B cell (primary cell): ENCODE data around the gene FAM53A. TPM values are rescaled to one million over a fixed set of nuclear protein-coding genes. Genes with fewer than 3 reads are reported as not detected.
"Not testable (repeated sequence)": the region's sequence is repeated elsewhere in the genome, so short reads cannot be mapped to it uniquely, and the experiment has no call there.

ENCODE experiments used
- ATAC-seq: fragments of 200-7000 bp; cut with Tn5 transposase; one replicate; pipeline ENCODE4 v1.10.0; 2021; ENCODE audit warnings: low read depth, mild to moderate bottlenecking, moderate number of reproducible peaks, moderate library complexity
- CTCF ChIA-PET: fragments of 350-600 bp; sonication (Branson Sonifier 250); formaldehyde crosslinking; loops from one replicate; lab custom pipeline; 2021; ENCODE audit warnings: antibody characterized with exemption, inconsistent platforms; lab: Charles Lee
- POLR2A ChIA-PET: fragments of 350-600 bp; sonication (Branson Sonifier 250); formaldehyde crosslinking; loops from one replicate; lab custom pipeline; 2021; ENCODE audit warnings: antibody characterized with exemption; lab: Charles Lee
- DNase-seq: peaks from one replicate; pipeline ENCODE4 v3.0.0; 2013
- H2AFZ ChIP-seq: 2 replicates; pipeline ENCODE4 v1.6.1; 2012; ENCODE audit warnings: mild to moderate bottlenecking, low read depth, low read length; ENCODE audit not compliant: insufficient read depth, poor library complexity, severe bottlenecking
- H3K27ac ChIP-seq, 2 donors: 1 replicate in 1 of 2; 2 replicates in 1 of 2; pipeline ENCODE4 v1.5.1; 2012 to 2013; ENCODE audit warnings: low read length in 2 of 2, mild to moderate bottlenecking in 2 of 2, moderate library complexity in 1 of 2
- H3K27me3 ChIP-seq, 4 experiments: fragments of 200-600 bp in 1 of 4; sonication (generic) in 1 of 4; replicated peaks in 1 of 4; 1 replicate in 2 of 4; 2 replicates in 2 of 4; pipeline versions ENCODE4 v1.6.1 to v1.7.0; 2013 to 2016; ENCODE audit warnings: low read length in 3 of 4, mild to moderate bottlenecking in 2 of 4, mixed read lengths in 1 of 4, moderate library complexity in 1 of 4; ENCODE audit not compliant: insufficient read depth in 4 of 4, control insufficient read depth in 3 of 4; ENCODE audit errors: control extremely low read depth in 1 of 4
- H3K36me3 ChIP-seq, 2 experiments: replicated peaks in 1 of 2; 1 replicate in 1 of 2; 2 replicates in 1 of 2; pipeline versions ENCODE4 v1.6.1 to v1.7.1; 2013; ENCODE audit warnings: low read length in 1 of 2; ENCODE audit not compliant: insufficient read depth in 2 of 2, control insufficient read depth in 1 of 2; ENCODE audit errors: control extremely low read depth in 1 of 2, extremely low read depth in 1 of 2
- H3K4me1 ChIP-seq, 2 donors: fragments of 200-600 bp in 1 of 2; sonication (generic) in 1 of 2; 1 replicate in 1 of 2; 2 replicates in 1 of 2; pipeline versions ENCODE4 v1.5.1 to v1.6.1; 2013 to 2017; ENCODE audit warnings: low read length in 2 of 2; ENCODE audit not compliant: control insufficient read depth in 2 of 2, insufficient read depth in 2 of 2
- H3K4me2 ChIP-seq: replicated peaks from 2 replicates; pipeline ENCODE3; 2012; ENCODE audit warnings: mild to moderate bottlenecking, low read depth, low read length; ENCODE audit not compliant: poor library complexity, severe bottlenecking
- H3K4me3 ChIP-seq, 5 experiments: fragments of 200-600 bp in 1 of 5; sonication (generic) in 1 of 5; 1 replicate in 3 of 5; 2 replicates in 2 of 5; pipeline versions ENCODE4 v1.5.1 to v1.7.0; 2011 to 2016; ENCODE audit warnings: low read length in 4 of 5, mild to moderate bottlenecking in 4 of 5, low read depth in 2 of 5, control low read depth in 1 of 5, moderate library complexity in 1 of 5; ENCODE audit not compliant: insufficient read depth in 1 of 5; ENCODE audit errors: control extremely low read depth in 1 of 5, extremely low read depth in 1 of 5
- H3K79me2 ChIP-seq: fragments of 200-600 bp; sonication (generic); one replicate; pipeline ENCODE4 v1.6.0; 2016; ENCODE audit warnings: low read length; ENCODE audit not compliant: control insufficient read depth, insufficient read depth
- H3K9ac ChIP-seq: fragments of 200-600 bp; sonication (generic); 2 replicates; pipeline ENCODE4 v1.6.1; 2017; ENCODE audit warnings: mild to moderate bottlenecking, low read length, moderate library complexity
- H3K9me3 ChIP-seq, 3 donors: one replicate each; pipeline versions ENCODE4 v1.6.1 to v1.7.1; 2013; ENCODE audit warnings: low read length in 2 of 3; ENCODE audit not compliant: control insufficient read depth in 2 of 3, insufficient read depth in 1 of 3; ENCODE audit errors: control extremely low read depth in 1 of 3
- H4K20me1 ChIP-seq: 2 replicates; pipeline ENCODE4 v1.6.0; 2012; ENCODE audit warnings: mild to moderate bottlenecking, low read length; ENCODE audit not compliant: insufficient read depth, control insufficient read depth, poor library complexity, severe bottlenecking
- H3K27ac Mint-ChIP-seq: one replicate; pipeline ENCODE4 v1.8.0; 2021; ENCODE audit warnings: mixed read lengths
- H3K27me3 Mint-ChIP-seq: one replicate; pipeline ENCODE4 v1.8.0; 2021; ENCODE audit warnings: mixed read lengths
- H3K4me1 Mint-ChIP-seq: one replicate; pipeline ENCODE4 v1.8.0; 2021; ENCODE audit warnings: mixed read lengths
- H3K4me3 Mint-ChIP-seq: one replicate; pipeline ENCODE4 v1.8.0; 2021; ENCODE audit warnings: mixed read lengths
- H3K9me3 Mint-ChIP-seq: one replicate; pipeline ENCODE4 v1.8.0; 2022; ENCODE audit warnings: mixed read lengths; ENCODE audit not compliant: insufficient read depth
- EZH2 ChIP-seq: IDR thresholded peaks from 2 replicates; pipeline ENCODE4 v1.6.1; 2012; ENCODE audit warnings: borderline replicate concordance, low read depth, mild to moderate bottlenecking, moderate library complexity, low read length; ENCODE audit not compliant: insufficient read depth, poor library complexity, severe bottlenecking
- whole genome bisulfite sequencing: methylation state at CpG from one replicate; pipeline ENCODE4 v1.1.5; 2013; ENCODE audit warnings: missing lambda C conversion rate; ENCODE audit not compliant: insufficient coverage; 5-methylcytosine and 5-hydroxymethylcytosine counted together
- intact Hi-C: fragments of 100-400 bp; cut with micrococcal nuclease; formaldehyde crosslinking; loops from one replicate; pipeline ENCODE4 v1.10.0; 2022
- polyA plus RNA-seq: library from polyadenylated mRNA; depleted of rRNA; stranded (reverse); fragments of >200 nt; gene quantifications from 2 replicates; pipeline ENCODE4 v1.2.3, GENCODE V29; 2012
- total RNA-seq, 2 donors: library from RNA; stranded (reverse); fragments of 120-200 nt in 1 of 2; gene quantifications; 1 replicate in 1 of 2; 2 replicates in 1 of 2; pipeline versions ENCODE4 v1.2.3 to v1.2.4, GENCODE V29; 2013 to 2022
- TF ChIP-seq, protein P1 (sequence below): fragments of 200-600 bp; IDR thresholded peaks from one replicate; pipeline ENCODE4 v1.8.0; 2022; ENCODE audit warnings: antibody characterized with exemption, mild to moderate bottlenecking

Gene FAM53A
- total and polyA plus RNA-seq, 2 donors (not counting 1 experiment from before 2014, with no cell fraction given): 2.2 to 4.2 TPM

DNA sequence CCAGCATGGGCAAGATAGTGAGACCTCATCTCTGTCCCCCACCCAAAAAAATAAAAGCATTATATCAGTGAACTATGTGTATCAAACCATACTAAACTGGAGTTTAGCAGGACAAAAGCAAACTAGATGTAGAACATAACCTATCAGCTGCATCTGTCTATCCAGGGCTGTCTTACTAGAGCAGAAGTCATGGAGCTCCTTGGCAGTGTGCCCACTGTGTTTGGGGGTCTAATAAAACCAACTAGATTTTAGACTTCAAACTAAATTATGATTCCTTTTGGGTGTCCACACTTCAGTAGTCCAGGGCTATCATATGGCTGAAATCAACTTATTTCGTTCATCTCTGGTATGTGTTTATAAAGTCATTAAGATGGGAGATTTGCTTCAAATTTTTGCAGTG lies 19.8 kb upstream of the FAM53A start:
- no peak overlapping the region for H3K4me3 Mint-ChIP-seq
- peaks cover 0 to 47% of the 10 kb centered on the region in 2 experiments for H3K36me3 ChIP-seq
- POLR2A ChIA-PET: no interaction called here

DNA sequence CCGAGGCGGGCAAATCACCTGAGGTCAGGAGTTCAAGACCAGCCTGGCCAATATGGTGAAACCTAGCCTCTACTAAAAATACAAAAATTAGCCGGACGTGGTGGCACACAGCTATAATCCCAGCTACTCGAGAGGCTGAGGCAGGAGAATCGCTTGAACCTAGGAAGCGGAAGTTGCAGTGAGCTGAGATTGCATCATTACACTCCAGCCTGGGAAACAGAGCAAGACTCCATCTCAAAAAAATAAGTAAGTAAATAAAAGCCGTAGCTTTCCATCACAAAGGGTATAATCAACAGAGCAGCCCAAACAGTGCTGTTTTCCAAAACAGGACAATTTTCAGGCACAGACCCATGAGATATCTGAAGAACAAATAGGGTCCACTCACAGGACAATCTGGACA lies 17.6 kb upstream of the FAM53A start:
- H3K36me3 ChIP-seq: peaks cover 0 to 56% of the 10 kb centered on the region in 2 experiments
- ATAC-seq, H3K9ac ChIP-seq, H3K4me2 ChIP-seq, H3K4me3 Mint-ChIP-seq, H3K27ac ChIP-seq, H3K4me3 ChIP-seq, H3K9me3 ChIP-seq, DNase-seq, H3K4me1 Mint-ChIP-seq, H3K9me3 Mint-ChIP-seq, H3K27me3 Mint-ChIP-seq, H3K4me1 ChIP-seq, H3K27ac Mint-ChIP-seq, intact Hi-C loops, H2AFZ ChIP-seq, H3K27me3 ChIP-seq: not testable (repeated sequence)
- 100% methylated on average over 2 of the region's 8 CpGs for WGBS
- H4K20me1 ChIP-seq: peaks cover 41% of the 10 kb centered on the region
- POLR2A ChIA-PET: interaction anchor here (0.6 kb wide), 1 partner anchor 25 kb away, joined by 3 read pairs; no protein-coding TSS in a partner anchor
- peaks cover 83% of the 10 kb centered on the region for H3K79me2 ChIP-seq
- CTCF ChIA-PET: interaction anchor here (0.7 to 4.2 kb wide), 3 partner anchors 8 to 154 kb away, joined by 3 to 37 read pairs (median 3); partner anchors contain the start of gene SLBP

More for the DNA sequence above, 19.8 kb upstream of the FAM53A start:
- H3K27me3 ChIP-seq: no peaks in the 10 kb centered on the region
- H3K27ac ChIP-seq: no peak overlapping the region
- Mint-ChIP-seq H3K27me3 (no peaks in the 10 kb centered on the region), H3K27ac (no peak overlapping the region), H3K4me1 (peaks cover 9% of the 10 kb centered on the region), H3K9me3 (no peaks in the 10 kb centered on the region)
- no peak for DNase-seq
- no peak overlapping the region for H3K4me3 ChIP-seq
- H3K9ac ChIP-seq: no peak overlapping the region
- no peak overlapping the region for H3K4me2 ChIP-seq
- TF ChIP-seq EZH2: no peak
- TF ChIP-seq, protein P1, sequence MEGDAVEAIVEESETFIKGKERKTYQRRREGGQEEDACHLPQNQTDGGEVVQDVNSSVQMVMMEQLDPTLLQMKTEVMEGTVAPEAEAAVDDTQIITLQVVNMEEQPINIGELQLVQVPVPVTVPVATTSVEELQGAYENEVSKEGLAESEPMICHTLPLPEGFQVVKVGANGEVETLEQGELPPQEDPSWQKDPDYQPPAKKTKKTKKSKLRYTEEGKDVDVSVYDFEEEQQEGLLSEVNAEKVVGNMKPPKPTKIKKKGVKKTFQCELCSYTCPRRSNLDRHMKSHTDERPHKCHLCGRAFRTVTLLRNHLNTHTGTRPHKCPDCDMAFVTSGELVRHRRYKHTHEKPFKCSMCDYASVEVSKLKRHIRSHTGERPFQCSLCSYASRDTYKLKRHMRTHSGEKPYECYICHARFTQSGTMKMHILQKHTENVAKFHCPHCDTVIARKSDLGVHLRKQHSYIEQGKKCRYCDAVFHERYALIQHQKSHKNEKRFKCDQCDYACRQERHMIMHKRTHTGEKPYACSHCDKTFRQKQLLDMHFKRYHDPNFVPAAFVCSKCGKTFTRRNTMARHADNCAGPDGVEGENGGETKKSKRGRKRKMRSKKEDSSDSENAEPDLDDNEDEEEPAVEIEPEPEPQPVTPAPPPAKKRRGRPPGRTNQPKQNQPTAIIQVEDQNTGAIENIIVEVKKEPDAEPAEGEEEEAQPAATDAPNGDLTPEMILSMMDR: no peak
- peaks cover 41% of the 10 kb centered on the region for H4K20me1 ChIP-seq
- peaks cover 90% of the 10 kb centered on the region for H3K79me2 ChIP-seq
- no peak for ATAC-seq
- no peaks in the 10 kb centered on the region for H3K4me1 ChIP-seq
- H2AFZ ChIP-seq: no peak overlapping the region
- H3K9me3 ChIP-seq: no peaks in the 10 kb centered on the region
- CTCF ChIA-PET: interaction anchor here (1.1 to 4.2 kb wide), 2 partner anchors 11 to 23 kb away, joined by 3 to 37 read pairs; no protein-coding TSS in a partner anchor
- intact Hi-C loops: no loop called here
- no CpG with 5 or more reads among the region's 1 CpG for WGBS
